ENCODE results near the gene PRM1. TPM values are rescaled to one million over a fixed set of nuclear protein-coding genes. Genes with fewer than 3 reads are reported as not detected.
A peak's percentile ranks its signal among the peaks of the same experiment; 100 is the strongest.

Gene PRM1
- total RNA-seq, 2 experiments from 2014 or later: not detected

DNA sequence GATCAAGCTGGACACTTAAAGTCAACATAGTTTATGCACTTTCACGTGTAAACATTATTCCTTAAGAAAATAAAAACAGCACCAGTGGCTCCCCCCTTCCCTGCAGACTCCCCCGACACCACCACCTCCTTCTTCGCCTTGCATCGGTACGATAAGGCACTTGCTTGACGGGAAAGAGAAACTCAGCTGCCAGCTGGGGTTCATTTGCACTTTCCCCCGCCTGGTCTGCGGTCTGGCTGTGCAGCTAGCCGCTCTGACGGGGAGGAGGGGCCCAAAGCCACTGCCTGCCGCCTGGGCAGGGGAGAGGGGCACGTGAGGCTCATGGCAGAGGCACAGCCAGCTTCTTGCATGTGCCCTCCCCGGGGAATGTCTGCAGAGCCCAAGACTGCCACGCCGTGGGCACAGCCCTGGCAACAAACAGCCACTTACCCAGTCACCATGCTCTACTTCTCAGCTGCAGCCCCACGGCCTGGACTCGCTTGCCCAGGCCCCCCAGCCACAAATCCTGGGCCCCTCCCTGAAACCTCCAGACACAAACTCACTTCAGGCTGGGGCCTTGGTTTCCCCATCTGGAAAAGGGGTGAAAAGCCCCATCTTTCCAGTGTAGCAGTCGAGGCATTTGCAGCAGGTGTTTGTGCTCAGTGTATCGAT lies 16.5 kb upstream of the PRM1 start:
- Histone ChIP-seq H3K79me2 (ENCODE audit: insufficient read depth, low read depth, low read length) (no peaks in the 10 kb centered on the region), H3K4me1 (ENCODE audit: insufficient read depth, low read length, poor library complexity, severe bottlenecking) (peaks cover 96% of the 10 kb centered on the region), H3K9me2 (ENCODE audit: insufficient read depth, low read length) (no peaks in the 10 kb centered on the region), H4K20me1 (ENCODE audit: insufficient read depth, low read length) (no peaks in the 10 kb centered on the region), H3K36me3 (ENCODE audit: insufficient read depth, low read length) (no peaks in the 10 kb centered on the region), H3K4me2 (ENCODE audit: low read length) (peak overlapping the region; percentile 82), H2AFZ (ENCODE audit: low read length) (peak overlapping the region; percentile 7; the same call in 1 of the 2 replicates), H3K4me3 (ENCODE audit: low read depth, low read length, poor library complexity, severe bottlenecking) (peak overlapping the region; percentile 49), H3K9me3 (ENCODE audit: low read length) (no peaks in the 10 kb centered on the region), H3K27ac (ENCODE audit: low read depth, low read length, poor library complexity, severe bottlenecking) (peak overlapping the region; percentile 96)
- CTCF ChIA-PET (ENCODE audit: unreplicated experiment): interaction anchor here (0.8 to 2.8 kb wide), 4 partner anchors 11 to 74 kb away, joined by 3 to 20 read pairs (median 11); partner anchors contain the start of gene SOCS1
- intact Hi-C loops (cut with micrococcal nuclease; ENCODE audit: unreplicated experiment): loop anchor here (1.0 to 2.0 kb wide), 5 partner anchors 11 to 73 kb away; no protein-coding TSS in a partner anchor
- TF ChIP-seq EZH2phosphoT487 (IDR thresholded peaks at IDR 0.05; ENCODE audit: borderline replicate concordance, low read depth, low read length): no peak
- TF ChIP-seq, protein P1, sequence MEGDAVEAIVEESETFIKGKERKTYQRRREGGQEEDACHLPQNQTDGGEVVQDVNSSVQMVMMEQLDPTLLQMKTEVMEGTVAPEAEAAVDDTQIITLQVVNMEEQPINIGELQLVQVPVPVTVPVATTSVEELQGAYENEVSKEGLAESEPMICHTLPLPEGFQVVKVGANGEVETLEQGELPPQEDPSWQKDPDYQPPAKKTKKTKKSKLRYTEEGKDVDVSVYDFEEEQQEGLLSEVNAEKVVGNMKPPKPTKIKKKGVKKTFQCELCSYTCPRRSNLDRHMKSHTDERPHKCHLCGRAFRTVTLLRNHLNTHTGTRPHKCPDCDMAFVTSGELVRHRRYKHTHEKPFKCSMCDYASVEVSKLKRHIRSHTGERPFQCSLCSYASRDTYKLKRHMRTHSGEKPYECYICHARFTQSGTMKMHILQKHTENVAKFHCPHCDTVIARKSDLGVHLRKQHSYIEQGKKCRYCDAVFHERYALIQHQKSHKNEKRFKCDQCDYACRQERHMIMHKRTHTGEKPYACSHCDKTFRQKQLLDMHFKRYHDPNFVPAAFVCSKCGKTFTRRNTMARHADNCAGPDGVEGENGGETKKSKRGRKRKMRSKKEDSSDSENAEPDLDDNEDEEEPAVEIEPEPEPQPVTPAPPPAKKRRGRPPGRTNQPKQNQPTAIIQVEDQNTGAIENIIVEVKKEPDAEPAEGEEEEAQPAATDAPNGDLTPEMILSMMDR (conservative IDR thresholded peaks at IDR 0.05; ENCODE audit: low read length): peak; percentile 41; the same call in 1 of the 2 replicates
- POLR2A ChIA-PET: interaction anchor here (1.0 to 4.3 kb wide), 13 partner anchors 12 to 73 kb away, joined by 3 to 79 read pairs (median 10); partner anchors contain the start of gene SOCS1
- peak; percentile 96 for DNase-seq (ENCODE audit: low spot score)
- no TSS peak for BruUV-seq (replicated peaks)

DNA sequence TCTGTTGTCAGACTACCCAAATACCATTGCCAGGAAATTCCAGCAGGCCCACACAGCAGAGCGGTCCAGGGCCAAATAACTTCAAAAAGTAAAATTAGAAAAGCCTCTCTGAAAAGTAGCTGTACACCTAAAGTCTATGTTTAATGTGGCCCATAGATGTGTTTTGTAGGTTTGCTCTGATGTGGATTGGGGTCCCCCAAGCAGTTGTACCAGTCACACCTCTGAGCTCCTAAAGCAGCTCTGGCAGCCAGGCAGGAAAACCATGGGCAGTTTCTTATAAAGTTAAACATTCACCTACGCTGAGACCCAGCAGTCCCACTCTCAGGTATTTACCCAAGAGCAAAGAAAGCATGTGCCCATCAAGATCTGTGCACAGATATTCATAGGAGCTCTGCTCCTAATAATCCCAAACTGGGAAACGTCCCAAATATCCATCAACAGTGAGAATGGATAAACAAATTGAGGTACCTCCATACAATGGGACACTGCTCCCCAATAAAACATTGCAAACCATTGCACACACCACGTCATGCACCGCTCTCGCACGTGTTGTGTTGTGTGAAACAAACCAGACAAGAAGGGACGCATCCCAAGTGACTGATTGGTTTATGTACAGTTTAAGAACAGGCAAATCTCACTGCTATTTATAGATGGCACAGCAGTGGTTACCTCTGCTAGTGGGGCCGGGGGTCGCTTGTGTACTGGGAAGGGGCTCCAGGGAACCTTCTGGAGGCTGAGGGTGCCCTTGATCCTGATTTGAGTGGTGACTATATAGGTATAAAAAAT lies 15.8 kb upstream of the PRM1 start:
- BruUV-seq (replicated peaks): TSS peak; percentile 50
- Histone ChIP-seq H2AFZ (ENCODE audit: low read length) (peak overlapping the region; percentile 7; the same call in 1 of the 2 replicates), H3K9me2 (ENCODE audit: insufficient read depth, low read length) (no peaks in the 10 kb centered on the region), H3K4me1 (ENCODE audit: insufficient read depth, low read length, poor library complexity, severe bottlenecking) (peaks cover 97% of the 10 kb centered on the region), H3K36me3 (ENCODE audit: insufficient read depth, low read length) (no peaks in the 10 kb centered on the region), H3K4me3 (ENCODE audit: low read depth, low read length, poor library complexity, severe bottlenecking) (peak overlapping the region; percentile 49), H3K4me2 (ENCODE audit: low read length) (peak overlapping the region; percentile 82), H3K79me2 (ENCODE audit: insufficient read depth, low read depth, low read length) (no peaks in the 10 kb centered on the region), H3K9me3 (ENCODE audit: low read length) (no peaks in the 10 kb centered on the region), H4K20me1 (ENCODE audit: insufficient read depth, low read length) (no peaks in the 10 kb centered on the region), H3K27ac (ENCODE audit: low read depth, low read length, poor library complexity, severe bottlenecking) (peak overlapping the region; percentile 96)
- ChIA-PET POLR2A (interaction anchor here (1.1 to 4.3 kb wide), 11 partner anchors 13 to 58 kb away, joined by 3 to 79 read pairs (median 11); partner anchors contain the start of gene SOCS1), CTCF (ENCODE audit: unreplicated experiment) (interaction anchor here (1.0 to 2.8 kb wide), 3 partner anchors 12 to 75 kb away, joined by 3 to 20 read pairs (median 19); partner anchors contain the start of gene SOCS1)
- peak; percentile 74 for DNase-seq (ENCODE audit: low spot score)
- intact Hi-C loops (cut with micrococcal nuclease; ENCODE audit: unreplicated experiment): loop anchor here (1.0 to 2.0 kb wide), 5 partner anchors 11 to 72 kb away; no protein-coding TSS in a partner anchor
- TF ChIP-seq, protein P1 (conservative IDR thresholded peaks at IDR 0.05; ENCODE audit: low read length): no peak

Data from OCI-LY7 (cell line).